GM23338 (cell line): ENCODE measurements around the gene FGFRL1.
"Not testable (repeated sequence)": the region's sequence is repeated elsewhere in the genome, so short reads cannot be mapped to it uniquely, and the experiment has no call there.

ENCODE experiments used
- CREB1 ChIP-seq: fragments of 250-450 bp; sonication (Bioruptor Pico); IDR thresholded peaks from 2 replicates; pipeline ENCODE4 v1.5.0; 2020; ENCODE audit warnings: low read depth, mild to moderate bottlenecking, moderate library complexity
- EZH2 ChIP-seq: fragments of 200-600 bp; sonication (generic); IDR thresholded peaks from one replicate; pipeline ENCODE4 v1.8.0; 2017; ENCODE audit warnings: antibody characterized with exemption, mild to moderate bottlenecking, low read depth; ENCODE audit not compliant: unreplicated experiment
- EZH2phosphoT487 ChIP-seq: fragments of 200-600 bp; sonication (generic); IDR thresholded peaks from one replicate; pipeline ENCODE4 v1.8.1; 2018; ENCODE audit warnings: antibody characterized with exemption; ENCODE audit not compliant: unreplicated experiment
- JUNB ChIP-seq: IDR thresholded peaks from one replicate; pipeline ENCODE4 v1.6.1; 2016; ENCODE audit warnings: antibody characterized with exemption; ENCODE audit not compliant: unreplicated experiment
- NANOG ChIP-seq: IDR thresholded peaks from 2 replicates; pipeline ENCODE4 v1.6.1; 2016; ENCODE audit warnings: antibody characterized with exemption, borderline replicate concordance
- POLR2AphosphoS5 ChIP-seq: IDR thresholded peaks from 2 replicates; pipeline ENCODE4 v1.6.1; 2016; ENCODE audit warnings: antibody characterized with exemption, low read depth
- ZNF331 ChIP-seq: fragments of 250-450 bp; sonication (Bioruptor Pico); IDR thresholded peaks from 2 replicates; pipeline ENCODE4 v1.5.0; 2020; ENCODE audit warnings: low read depth, mild to moderate bottlenecking, moderate library complexity
- TF ChIP-seq, protein P1 (sequence below), 2 experiments: fragments of 200-600 bp in 1 of 2; sonication (generic) in 1 of 2; conservative IDR thresholded peaks; 2 replicates each; pipeline versions ENCODE4 v1.5.1 to v1.6.1; 2016 to 2017; ENCODE audit warnings: antibody characterized with exemption in 2 of 2, low read depth in 2 of 2, mild to moderate bottlenecking in 2 of 2, moderate library complexity in 1 of 2
- TF ChIP-seq, protein P2 (sequence below): IDR thresholded peaks from one replicate; pipeline ENCODE4 v1.6.1; 2018; ENCODE audit warnings: antibody characterized with exemption; ENCODE audit not compliant: unreplicated experiment

DNA sequence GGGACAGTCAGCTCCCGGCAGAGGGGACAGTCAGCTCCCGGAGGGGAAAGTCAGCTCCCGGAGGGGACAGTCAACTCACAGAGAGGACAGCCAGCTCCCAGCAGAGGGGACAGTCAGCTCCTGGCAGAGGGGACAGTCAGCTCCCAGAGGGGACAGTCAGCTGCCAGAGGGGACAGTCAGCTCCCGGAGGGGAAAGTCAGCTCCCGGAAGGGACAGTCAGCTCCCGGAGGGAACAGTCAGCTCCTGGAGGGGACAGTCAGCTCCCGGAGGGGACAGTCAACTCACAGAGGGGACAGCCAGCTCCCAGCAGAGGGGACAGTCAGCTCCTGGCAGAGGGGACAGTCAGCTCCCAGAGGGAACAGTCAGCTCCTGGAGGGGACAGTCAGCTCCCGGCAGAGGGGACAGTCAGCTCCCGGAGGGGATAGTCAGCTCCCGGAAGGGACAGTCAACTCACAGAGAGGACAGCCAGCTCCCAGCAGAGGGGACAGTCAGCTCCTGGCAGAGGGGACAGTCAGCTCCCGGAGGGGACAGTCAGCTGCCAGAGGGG is 43.3 kb downstream of the FGFRL1 start:
- TF ChIP-seq, protein P1, sequence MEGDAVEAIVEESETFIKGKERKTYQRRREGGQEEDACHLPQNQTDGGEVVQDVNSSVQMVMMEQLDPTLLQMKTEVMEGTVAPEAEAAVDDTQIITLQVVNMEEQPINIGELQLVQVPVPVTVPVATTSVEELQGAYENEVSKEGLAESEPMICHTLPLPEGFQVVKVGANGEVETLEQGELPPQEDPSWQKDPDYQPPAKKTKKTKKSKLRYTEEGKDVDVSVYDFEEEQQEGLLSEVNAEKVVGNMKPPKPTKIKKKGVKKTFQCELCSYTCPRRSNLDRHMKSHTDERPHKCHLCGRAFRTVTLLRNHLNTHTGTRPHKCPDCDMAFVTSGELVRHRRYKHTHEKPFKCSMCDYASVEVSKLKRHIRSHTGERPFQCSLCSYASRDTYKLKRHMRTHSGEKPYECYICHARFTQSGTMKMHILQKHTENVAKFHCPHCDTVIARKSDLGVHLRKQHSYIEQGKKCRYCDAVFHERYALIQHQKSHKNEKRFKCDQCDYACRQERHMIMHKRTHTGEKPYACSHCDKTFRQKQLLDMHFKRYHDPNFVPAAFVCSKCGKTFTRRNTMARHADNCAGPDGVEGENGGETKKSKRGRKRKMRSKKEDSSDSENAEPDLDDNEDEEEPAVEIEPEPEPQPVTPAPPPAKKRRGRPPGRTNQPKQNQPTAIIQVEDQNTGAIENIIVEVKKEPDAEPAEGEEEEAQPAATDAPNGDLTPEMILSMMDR (conservative IDR thresholded peaks at IDR 0.05; ENCODE audit: low read depth in 2 of 2) = not testable (repeated sequence)
- TF ChIP-seq EZH2; EZH2phosphoT487; POLR2AphosphoS5; NANOG; JUNB; CREB1; ZNF331 (CRISPR knock-in tag): not testable (repeated sequence)
- TF ChIP-seq, protein P2, sequence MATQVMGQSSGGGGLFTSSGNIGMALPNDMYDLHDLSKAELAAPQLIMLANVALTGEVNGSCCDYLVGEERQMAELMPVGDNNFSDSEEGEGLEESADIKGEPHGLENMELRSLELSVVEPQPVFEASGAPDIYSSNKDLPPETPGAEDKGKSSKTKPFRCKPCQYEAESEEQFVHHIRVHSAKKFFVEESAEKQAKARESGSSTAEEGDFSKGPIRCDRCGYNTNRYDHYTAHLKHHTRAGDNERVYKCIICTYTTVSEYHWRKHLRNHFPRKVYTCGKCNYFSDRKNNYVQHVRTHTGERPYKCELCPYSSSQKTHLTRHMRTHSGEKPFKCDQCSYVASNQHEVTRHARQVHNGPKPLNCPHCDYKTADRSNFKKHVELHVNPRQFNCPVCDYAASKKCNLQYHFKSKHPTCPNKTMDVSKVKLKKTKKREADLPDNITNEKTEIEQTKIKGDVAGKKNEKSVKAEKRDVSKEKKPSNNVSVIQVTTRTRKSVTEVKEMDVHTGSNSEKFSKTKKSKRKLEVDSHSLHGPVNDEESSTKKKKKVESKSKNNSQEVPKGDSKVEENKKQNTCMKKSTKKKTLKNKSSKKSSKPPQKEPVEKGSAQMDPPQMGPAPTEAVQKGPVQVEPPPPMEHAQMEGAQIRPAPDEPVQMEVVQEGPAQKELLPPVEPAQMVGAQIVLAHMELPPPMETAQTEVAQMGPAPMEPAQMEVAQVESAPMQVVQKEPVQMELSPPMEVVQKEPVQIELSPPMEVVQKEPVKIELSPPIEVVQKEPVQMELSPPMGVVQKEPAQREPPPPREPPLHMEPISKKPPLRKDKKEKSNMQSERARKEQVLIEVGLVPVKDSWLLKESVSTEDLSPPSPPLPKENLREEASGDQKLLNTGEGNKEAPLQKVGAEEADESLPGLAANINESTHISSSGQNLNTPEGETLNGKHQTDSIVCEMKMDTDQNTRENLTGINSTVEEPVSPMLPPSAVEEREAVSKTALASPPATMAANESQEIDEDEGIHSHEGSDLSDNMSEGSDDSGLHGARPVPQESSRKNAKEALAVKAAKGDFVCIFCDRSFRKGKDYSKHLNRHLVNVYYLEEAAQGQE = not testable (repeated sequence)
